ACC112 (cell line): ENCODE results near the gene RAX.

ENCODE experiments used
- H2AFZ ChIP-seq: fragments of 200-600 bp; sonication (generic); one replicate; pipeline ENCODE4 v1.6.0; 2017; ENCODE audit warnings: antibody characterized with exemption, low read length; ENCODE audit not compliant: unreplicated experiment
- H3K27ac ChIP-seq: fragments of 200-600 bp; sonication (generic); 2 replicates; pipeline ENCODE4 v1.5.1; 2014; ENCODE audit warnings: low read depth, mild to moderate bottlenecking, antibody characterized with exemption, low read length, moderate library complexity
- H3K27me3 ChIP-seq: fragments of 200-600 bp; sonication (generic); 2 replicates; pipeline ENCODE4 v1.6.1; 2014; ENCODE audit warnings: mild to moderate bottlenecking, antibody characterized with exemption, low read length, moderate library complexity, mixed read lengths; ENCODE audit not compliant: insufficient read depth
- H3K36me3 ChIP-seq: fragments of 200-600 bp; sonication (generic); 2 replicates; pipeline ENCODE4 v1.6.1; 2016; ENCODE audit warnings: mild to moderate bottlenecking, antibody characterized with exemption, low read length, moderate library complexity, mixed read lengths; ENCODE audit not compliant: insufficient read depth
- H3K4me1 ChIP-seq: fragments of 200-600 bp; sonication (generic); one replicate; pipeline ENCODE4 v1.6.1; 2016; ENCODE audit warnings: low read length, mixed read lengths; ENCODE audit not compliant: insufficient read depth, unreplicated experiment, control insufficient read depth
- H3K4me3 ChIP-seq: fragments of 200-600 bp; sonication (generic); 2 replicates; pipeline ENCODE4 v1.5.1; 2014; ENCODE audit warnings: mild to moderate bottlenecking, low read depth, low read length
- H3K79me2 ChIP-seq: fragments of 200-600 bp; sonication (generic); one replicate; pipeline ENCODE4 v1.6.0; 2016; ENCODE audit warnings: low read length; ENCODE audit not compliant: control insufficient read depth, unreplicated experiment, insufficient read depth

RAX gene

DNA sequence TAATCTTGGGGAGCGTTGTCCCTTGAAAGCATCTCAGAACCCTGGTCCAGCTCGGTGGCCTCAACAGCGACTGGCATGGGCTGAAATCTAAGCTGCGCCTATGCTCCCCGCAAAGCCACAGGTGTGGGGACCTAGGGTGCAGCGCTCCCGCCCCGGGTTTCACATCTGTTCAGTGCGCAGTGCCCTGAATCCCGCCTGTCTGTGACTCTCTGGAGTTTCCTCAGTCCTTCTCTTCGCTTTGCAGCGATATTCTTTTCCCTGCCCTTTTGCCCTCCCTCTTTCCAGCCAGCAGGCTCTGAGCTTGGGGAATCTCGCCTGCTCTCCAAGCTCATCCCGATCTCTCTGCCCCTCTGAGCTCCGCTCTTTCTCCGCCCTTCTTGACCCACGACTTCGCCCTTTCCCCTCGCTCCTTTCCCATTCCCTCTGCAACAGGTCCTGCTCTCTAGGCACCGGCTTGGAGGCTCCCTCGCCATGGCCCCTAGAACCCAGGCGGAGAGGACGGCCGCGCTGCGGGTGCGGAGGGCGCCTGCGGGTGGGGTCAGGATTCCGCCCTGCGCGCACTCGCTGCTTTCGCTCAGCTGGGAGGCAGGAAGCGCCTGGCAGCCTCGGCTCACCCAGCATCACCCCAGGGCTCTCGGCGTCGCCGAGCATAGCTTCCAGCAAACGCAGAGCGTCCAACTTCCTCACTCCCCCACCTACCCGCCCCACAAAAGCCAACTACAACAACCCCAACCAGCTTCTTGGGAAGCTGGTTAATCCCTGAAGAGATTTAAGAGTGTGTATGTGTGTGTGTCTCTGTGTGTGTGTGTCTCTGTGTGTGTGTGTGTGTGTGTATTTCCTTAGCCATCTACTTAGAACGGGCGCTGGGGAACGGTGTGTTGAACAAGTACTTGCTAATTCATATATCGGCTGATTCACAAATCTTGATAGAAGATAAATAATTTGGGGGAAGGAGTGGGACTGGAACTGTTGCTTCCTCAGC, 52.2 kb downstream of the RAX start:
- H3K79me2 ChIP-seq = no peaks in the 10 kb centered on the region
- peaks cover 100% of the 10 kb centered on the region for H3K27me3 ChIP-seq
- no peaks in the 10 kb centered on the region for H3K36me3 ChIP-seq
- no peaks in the 10 kb centered on the region for H3K4me1 ChIP-seq
- H2AFZ ChIP-seq = no peak overlapping the region
- H3K27ac ChIP-seq = no peak overlapping the region
- H3K4me3 ChIP-seq = peak overlapping the region; percentile 54; the same call in 1 of the 2 replicates

DNA sequence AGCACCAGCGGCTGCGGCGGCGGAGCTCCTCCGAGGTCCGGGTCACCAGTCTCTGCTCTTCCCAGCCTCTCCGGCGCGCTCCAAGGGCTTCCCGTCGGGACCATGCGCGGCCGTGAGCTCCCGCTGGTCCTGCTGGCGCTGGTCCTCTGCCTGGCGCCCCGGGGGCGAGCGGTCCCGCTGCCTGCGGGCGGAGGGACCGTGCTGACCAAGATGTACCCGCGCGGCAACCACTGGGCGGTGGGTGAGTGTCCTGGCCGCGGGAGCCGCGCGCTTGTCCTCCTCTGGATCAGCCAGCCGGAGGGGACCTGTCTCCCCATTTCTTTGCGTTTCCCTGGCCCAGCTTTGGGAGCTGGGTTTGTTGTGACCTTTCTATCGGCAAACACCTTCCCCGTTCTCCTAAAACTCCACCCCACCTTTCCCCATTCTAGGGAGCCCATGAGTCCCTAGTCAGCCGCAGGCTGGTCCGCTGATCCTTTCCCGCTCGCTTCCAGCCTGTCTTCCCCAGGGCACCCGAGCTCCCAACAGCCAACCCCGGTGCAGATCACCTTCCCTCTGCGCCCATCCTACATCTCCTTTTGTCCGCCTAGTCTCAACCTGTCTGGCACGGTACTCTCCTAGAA, 53.0 kb downstream of the RAX start:
- Histone ChIP-seq H3K27ac (no peak overlapping the region), H3K4me1 (no peaks in the 10 kb centered on the region), H3K36me3 (no peaks in the 10 kb centered on the region), H3K27me3 (peaks cover 100% of the 10 kb centered on the region), H3K4me3 (no peak overlapping the region), H2AFZ (no peak overlapping the region), H3K79me2 (no peaks in the 10 kb centered on the region)

GRCh38 chr18:59219672-59220163, 53.5 kb downstream of the RAX start, which contains the start of gene GRP:
TSS of gene GRP (plus strand) at chr18:59220158. CDS start at chr18:59220266, 108 bp downstream.
- Histone ChIP-seq H3K79me2 (no peaks in the 10 kb centered on the region), H3K4me1 (no peaks in the 10 kb centered on the region), H3K27me3 (peaks cover 100% of the 10 kb centered on the region), H2AFZ (no peak within 1 kb of the TSS), H3K36me3 (no peaks in the 10 kb centered on the region), H3K4me3 (peak within 1 kb of the TSS; percentile 54; the same call in 1 of the 2 replicates), H3K27ac (no peak within 1 kb of the TSS)

- H3K79me2 ChIP-seq = no peaks in the 10 kb centered on the region
- no peaks in the 10 kb centered on the region for H3K4me1 ChIP-seq
- no peaks in the 10 kb centered on the region for H3K36me3 ChIP-seq
- no peak overlapping the region for H3K4me3 ChIP-seq
- no peak overlapping the region for H3K27ac ChIP-seq
- H3K27me3 ChIP-seq = peaks cover 98% of the 10 kb centered on the region
- H2AFZ ChIP-seq = no peak overlapping the region
Observed at GRCh38 chr18:59218018-59218417, 55.2 kb downstream of the RAX start.
